Retinal pigment epithelial cell (primary cell): ENCODE measurements around the gene SLX4IP.
A peak's percentile ranks its signal among the peaks of the same experiment; 100 is the strongest.

ENCODE experiments used
- DNase-seq: peaks from one replicate; pipeline ENCODE4 v3.0.0-alpha.2; 2010; ENCODE audit warnings: low read depth
- H3K4me3 ChIP-seq: 2 replicates; pipeline ENCODE4 v1.5.1; 2011; ENCODE audit warnings: mild to moderate bottlenecking, low read length, control low read depth, moderate library complexity
- TF ChIP-seq, protein P1 (sequence below): conservative IDR thresholded peaks from 2 replicates; pipeline ENCODE4 v1.5.1; 2011; ENCODE audit warnings: low read depth, low read length, control low read depth, inconsistent platforms

Gene SLX4IP

DNA sequence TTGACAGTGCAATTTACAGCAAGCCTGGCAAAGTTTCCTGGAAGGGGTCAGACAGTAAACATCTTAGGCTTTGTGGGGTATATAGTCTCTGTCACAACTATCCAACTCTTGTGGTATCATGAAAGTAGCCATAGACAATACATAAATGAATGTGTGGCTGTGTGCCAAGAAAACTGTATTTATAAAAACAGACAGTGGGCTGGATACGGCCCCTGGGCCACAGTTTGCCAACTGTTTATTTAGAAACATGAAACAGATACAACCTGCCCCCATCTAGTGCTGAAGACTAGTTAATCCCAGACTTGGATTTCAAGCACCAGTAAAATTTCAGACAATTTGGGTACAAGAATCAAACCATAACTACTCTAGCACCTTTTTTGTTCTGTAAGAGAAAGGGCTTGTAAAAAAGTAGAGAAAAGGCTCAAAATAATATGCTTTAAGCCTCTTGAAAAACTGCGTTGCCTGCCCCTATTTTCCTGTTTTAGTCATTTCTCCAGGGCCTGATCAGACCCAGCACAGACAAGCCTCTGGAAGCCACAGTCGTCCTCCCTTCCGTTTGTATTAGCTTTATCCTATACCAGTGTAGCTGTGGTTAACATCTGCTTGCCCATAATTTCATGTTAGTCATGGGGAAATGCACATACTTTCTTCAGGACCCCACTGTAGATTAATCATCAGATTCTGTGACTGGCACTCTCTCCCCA lies 207.9 kb downstream of the SLX4IP start:
- TF ChIP-seq, protein P1, sequence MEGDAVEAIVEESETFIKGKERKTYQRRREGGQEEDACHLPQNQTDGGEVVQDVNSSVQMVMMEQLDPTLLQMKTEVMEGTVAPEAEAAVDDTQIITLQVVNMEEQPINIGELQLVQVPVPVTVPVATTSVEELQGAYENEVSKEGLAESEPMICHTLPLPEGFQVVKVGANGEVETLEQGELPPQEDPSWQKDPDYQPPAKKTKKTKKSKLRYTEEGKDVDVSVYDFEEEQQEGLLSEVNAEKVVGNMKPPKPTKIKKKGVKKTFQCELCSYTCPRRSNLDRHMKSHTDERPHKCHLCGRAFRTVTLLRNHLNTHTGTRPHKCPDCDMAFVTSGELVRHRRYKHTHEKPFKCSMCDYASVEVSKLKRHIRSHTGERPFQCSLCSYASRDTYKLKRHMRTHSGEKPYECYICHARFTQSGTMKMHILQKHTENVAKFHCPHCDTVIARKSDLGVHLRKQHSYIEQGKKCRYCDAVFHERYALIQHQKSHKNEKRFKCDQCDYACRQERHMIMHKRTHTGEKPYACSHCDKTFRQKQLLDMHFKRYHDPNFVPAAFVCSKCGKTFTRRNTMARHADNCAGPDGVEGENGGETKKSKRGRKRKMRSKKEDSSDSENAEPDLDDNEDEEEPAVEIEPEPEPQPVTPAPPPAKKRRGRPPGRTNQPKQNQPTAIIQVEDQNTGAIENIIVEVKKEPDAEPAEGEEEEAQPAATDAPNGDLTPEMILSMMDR = no peak

DNA sequence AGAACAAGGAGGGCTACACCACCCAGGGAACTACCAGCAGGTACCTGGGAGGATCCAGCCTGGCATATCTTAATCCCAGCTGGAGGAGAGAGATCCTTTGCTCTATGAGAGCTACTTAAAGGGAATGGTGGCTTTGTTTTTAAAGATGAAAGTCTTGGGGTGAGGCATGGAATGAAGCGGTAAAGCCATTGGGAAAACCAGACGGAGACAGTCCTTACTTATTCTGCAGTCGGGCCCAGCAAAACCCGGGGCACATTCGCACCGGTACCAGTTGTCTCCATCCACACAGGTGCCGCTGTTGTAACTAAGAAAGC lies 208.4 kb downstream of the SLX4IP start:
- TF ChIP-seq, protein P1 = no peak
- H3K4me3 ChIP-seq = no peak overlapping the region
- DNase-seq = no peak

More for the DNA sequence above, 207.9 kb downstream of the SLX4IP start:
- no peak overlapping the region for H3K4me3 ChIP-seq
- no peak for DNase-seq

DNA sequence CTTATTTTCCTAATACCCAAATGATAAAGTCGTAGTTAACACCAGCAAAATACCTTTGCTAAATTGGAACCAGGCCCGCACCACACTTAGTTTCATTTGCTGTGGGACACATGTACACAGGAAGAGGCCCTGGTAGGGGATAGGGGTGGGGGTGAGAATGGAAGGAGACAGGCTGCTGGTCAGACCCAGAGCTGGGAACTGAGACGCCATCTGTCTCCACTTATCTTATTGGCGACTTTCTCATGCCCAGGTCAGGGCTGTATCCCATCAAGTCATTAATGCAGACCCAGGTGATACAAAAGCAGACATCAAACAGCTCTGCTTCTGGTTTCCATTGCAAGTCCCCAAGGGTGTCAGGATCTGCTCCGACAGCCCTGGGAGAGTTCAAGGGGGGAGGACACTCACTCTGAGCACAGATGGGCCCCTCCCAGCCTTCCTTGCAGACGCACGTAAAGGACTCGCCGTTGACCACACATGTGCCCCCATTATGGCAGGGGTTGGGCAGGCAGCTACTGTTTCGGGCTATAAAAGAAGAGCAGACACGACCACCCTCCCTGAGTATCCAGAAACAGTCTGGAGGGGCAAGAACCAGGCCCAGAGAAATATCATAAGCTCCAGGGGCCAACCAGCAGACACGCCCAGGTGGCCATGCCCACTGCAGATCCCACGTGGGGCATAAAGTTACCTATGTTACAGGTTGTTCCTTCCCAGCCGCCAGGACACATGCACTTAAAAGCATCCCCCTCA lies 209.5 kb downstream of the SLX4IP start:
- TF ChIP-seq, protein P1 = no peak
- DNase-seq = no peak
- H3K4me3 ChIP-seq = no peak overlapping the region

DNA sequence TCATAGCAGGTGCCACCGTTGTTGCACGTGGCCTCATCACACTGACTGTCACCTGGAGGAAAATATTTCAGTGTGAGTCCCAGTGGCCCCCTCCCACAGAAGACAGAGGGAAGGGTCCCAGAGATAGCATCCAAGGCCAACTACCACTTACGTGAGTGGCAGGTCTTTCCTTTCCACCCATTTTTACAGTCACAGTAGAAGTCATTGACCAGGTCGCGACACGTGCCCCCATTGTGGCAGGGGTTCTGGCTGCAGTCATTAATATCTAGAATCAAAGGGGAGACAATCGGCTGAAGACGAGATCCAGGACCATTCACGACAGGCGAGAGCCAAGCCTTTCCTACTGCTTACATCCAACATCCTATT lies 210.1 kb downstream of the SLX4IP start:
- TF ChIP-seq, protein P1 = no peak
- no peak for DNase-seq
- no peak overlapping the region for H3K4me3 ChIP-seq

DNA sequence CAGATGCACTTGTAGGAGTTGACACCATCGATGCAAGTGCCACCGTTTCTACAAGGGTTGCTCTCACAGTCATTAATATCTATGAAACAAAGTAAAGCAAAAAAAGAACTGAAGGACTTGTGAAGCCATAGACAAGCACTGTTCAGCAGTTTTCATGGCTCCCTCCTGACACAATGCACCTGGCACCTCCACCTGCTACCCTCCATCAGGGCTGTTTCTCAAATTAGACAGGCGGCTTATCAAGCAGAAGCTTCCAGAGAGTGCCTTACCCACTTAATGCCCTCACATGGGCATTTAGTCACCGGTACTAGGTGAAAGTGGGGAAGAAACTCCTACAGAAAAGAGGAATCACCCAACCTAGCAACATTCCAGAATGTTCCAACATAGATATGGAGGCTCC lies 210.9 kb downstream of the SLX4IP start:
- TF ChIP-seq, protein P1 = no peak
- no peak for DNase-seq
- no peak overlapping the region for H3K4me3 ChIP-seq

DNA sequence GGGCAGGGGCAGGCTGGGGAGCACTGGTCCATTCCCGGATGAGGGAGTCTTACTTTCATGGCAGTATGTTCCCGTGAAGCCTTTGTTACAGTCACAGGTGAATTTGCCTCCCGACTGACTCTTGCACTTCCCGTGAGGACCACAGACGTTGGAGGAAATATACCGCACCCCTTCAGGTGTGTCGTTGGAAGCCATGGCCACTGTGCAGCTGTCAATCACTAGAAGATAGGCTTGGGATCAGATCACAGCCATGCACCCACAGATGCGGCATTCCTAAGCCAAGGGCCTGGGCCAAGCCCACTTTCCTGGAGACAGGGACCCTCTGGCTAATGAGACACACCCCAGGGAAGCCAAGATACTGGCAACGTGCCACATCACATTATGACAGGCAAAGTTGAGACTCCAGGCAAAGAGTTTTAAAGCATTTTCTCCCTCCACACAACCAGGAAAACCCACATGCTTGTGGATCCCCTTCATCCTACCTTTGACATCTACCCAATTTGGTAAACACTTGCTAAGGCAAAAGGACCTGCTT lies 211.8 kb downstream of the SLX4IP start:
- TF ChIP-seq, protein P1 = no peak
- H3K4me3 ChIP-seq = no peak overlapping the region
- DNase-seq = no peak

DNA sequence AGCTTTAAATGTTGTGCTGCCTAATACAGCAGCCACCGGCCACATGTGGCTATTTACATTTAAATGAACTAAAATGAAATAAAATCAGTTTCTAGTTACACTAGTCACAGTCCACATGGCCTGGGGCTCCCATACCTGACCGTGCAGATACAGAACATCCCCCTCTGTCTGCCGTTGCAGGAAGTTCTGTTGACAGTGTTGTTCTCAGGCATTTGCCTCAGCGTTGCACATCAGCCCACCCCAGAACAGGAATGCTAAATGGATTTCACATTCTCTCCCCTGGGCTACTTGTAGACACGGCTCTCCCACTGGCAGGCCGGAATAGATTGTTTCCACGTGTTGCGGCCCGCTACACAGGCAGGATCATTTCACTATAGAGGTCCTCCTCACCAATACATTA lies 212.4 kb downstream of the SLX4IP start:
- DNase-seq = no peak
- TF ChIP-seq, protein P1 = peak; percentile 62

More for the DNA sequence above, 212.4 kb downstream of the SLX4IP start:
- H3K4me3 ChIP-seq = no peak overlapping the region
